Breast epithelium (tissue), 3 donors: ENCODE measurements around the gene ISG20.

Experiments used
- POLR2A ChIP-seq: fragments of 450-650 bp; IDR thresholded peaks from one replicate; pipeline ENCODE4 v1.6.1; 2016; ENCODE audit warnings: antibody characterized with exemption, mild to moderate bottlenecking, moderate library complexity
- TF ChIP-seq, protein P1 (sequence below), 3 donors: fragments of 450-650 bp; IDR thresholded peaks; one replicate each; pipeline ENCODE4 v1.5.1; 2016 to 2017; ENCODE audit warnings: antibody characterized with exemption in 3 of 3, mild to moderate bottlenecking in 3 of 3, moderate library complexity in 3 of 3

GRCh38 chr15:88705769-88706165, 67.0 kb downstream of the ISG20 start:
- no peak for TF ChIP-seq POLR2A
- TF ChIP-seq, protein P1, sequence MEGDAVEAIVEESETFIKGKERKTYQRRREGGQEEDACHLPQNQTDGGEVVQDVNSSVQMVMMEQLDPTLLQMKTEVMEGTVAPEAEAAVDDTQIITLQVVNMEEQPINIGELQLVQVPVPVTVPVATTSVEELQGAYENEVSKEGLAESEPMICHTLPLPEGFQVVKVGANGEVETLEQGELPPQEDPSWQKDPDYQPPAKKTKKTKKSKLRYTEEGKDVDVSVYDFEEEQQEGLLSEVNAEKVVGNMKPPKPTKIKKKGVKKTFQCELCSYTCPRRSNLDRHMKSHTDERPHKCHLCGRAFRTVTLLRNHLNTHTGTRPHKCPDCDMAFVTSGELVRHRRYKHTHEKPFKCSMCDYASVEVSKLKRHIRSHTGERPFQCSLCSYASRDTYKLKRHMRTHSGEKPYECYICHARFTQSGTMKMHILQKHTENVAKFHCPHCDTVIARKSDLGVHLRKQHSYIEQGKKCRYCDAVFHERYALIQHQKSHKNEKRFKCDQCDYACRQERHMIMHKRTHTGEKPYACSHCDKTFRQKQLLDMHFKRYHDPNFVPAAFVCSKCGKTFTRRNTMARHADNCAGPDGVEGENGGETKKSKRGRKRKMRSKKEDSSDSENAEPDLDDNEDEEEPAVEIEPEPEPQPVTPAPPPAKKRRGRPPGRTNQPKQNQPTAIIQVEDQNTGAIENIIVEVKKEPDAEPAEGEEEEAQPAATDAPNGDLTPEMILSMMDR (IDR thresholded peaks at IDR 0.05), result no peak
